GM21825 (cell line): Measurements from ENCODE around the gene SLC2A2.
"Not testable (repeated sequence)": the region's sequence is repeated elsewhere in the genome, so short reads cannot be mapped to it uniquely, and the experiment has no call there.

Source experiments
- ATAC-seq: cut with Tn5 transposase; IDR thresholded peaks from one replicate; pipeline ENCODE4 v1.9.1; 2021; ENCODE audit warnings: mild to moderate bottlenecking, moderate library complexity; ENCODE audit not compliant: unreplicated experiment

The SLC2A2 gene

GRCh38 chr3:170989100-170989648 is 37.3 kb downstream of the SLC2A2 start:
- ATAC-seq, result no peak

GRCh38 chr3:170988378-170988777 is 38.1 kb downstream of the SLC2A2 start:
- ATAC-seq, result no peak

DNA sequence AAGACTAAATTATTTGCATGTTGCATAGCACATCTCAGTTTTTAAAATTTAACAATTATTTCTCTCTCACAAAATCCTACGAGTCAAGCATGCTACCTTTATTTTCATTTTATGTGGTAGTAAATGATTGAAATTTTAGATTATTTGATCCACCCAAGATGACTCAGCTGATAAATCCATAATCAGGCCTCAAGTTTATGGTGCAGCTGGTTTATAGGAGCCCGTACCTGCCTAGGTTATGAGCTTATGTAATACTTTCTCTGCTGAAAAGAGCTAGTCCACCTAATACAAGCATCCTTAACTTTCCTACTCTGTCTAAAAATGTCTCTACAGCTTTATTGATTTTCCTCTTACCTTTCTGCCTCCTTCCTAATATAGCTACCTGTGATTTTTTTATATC is 41.2 kb downstream of the SLC2A2 start:
- ATAC-seq, result no peak

DNA sequence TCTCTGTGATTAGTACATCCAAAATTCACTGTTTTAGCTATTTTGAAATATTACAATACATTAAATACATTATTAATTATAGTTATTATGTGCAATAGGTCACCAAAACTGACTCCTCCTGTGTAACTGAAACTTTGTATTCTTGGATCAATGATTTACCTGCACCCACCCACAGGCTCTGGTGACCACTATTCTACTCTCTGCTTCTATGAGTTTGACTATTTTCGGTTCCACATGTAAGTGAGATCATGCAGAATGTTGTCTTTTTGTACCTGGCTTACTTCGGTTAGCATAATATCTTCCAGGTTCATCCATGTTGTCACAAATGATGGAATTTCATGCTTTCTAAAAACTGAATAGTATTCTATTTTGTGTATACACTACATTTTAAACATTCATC is 43.8 kb downstream of the SLC2A2 start:
- peak; percentile 98 for ATAC-seq

GRCh38 chr3:170980399-170980798 is 46.1 kb downstream of the SLC2A2 start:
- no peak for ATAC-seq

- ATAC-seq, result no peak
Measured at GRCh38 chr3:170977949-170978745, 48.4 kb downstream of the SLC2A2 start.

GRCh38 chr3:170976190-170976519 is 50.4 kb downstream of the SLC2A2 start:
- ATAC-seq, result no peak

- no peak for ATAC-seq
Measured at GRCh38 chr3:170975283-170976189, 51.0 kb downstream of the SLC2A2 start.

- no peak for ATAC-seq
Measured at GRCh38 chr3:170974872-170975271, 51.6 kb downstream of the SLC2A2 start.

DNA sequence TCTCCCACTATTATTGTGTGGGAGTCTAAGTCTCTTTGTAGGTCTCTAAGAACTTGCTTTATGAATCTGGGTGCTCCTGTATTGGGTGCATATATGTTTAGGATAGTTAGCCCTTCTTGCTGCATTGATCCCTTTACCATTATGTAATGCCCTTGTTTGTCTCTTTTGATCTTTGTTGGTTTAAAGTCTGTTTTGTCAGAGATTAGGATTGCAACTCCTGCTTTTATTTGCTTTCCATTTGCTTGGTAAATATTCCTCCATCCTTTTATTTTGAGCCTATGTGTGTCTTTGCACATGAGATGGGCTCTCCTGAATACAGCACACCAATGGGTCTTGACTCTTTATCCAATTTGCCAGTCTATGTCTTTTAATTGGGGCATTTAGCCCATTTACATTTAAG is 53.6 kb downstream of the SLC2A2 start:
- not testable (repeated sequence) for ATAC-seq

DNA sequence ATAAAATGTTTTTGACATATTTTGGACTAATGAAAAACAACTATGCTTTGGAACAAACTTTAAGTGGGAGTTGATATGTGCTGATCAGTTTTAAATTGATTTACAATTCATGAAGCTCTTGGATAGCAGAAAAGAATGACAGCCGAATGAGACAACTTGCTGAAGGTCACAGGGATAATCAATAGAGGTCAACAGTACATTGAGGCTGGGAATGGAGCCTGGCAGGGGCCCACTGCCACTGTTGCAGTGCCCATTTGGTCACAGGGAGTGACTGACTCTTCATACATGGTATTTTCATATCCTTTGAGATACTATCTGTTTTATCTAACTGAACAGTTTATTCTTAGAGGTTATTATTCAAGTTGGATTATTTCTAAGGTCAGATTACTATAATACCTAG is 59.4 kb downstream of the SLC2A2 start:
- ATAC-seq, result no peak

GRCh38 chr3:170966495-170966894 is 60.0 kb downstream of the SLC2A2 start:
- ATAC-seq, result no peak

DNA sequence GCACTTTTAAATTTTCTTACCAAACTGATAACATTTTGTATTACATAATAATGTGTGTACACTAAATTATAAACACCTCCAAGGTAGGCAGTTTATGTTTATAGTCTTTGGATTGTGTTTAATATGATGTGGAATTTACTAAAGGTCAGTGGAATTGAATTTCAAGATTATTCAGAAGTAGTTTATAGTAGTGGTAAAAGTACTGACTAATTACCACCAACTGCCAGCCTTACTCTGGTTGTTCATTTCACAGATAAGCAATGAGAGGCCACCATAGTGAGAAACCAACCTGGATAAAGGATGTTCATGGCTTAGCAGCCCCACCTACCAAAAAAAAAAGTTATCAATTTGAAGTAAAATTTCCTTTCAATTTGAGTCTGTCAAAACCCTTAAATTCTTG is 64.1 kb downstream of the SLC2A2 start:
- ATAC-seq, result no peak

- ATAC-seq, result no peak
Measured at GRCh38 chr3:170961616-170962400, 64.7 kb downstream of the SLC2A2 start.

GRCh38 chr3:170959457-170959856 is 67.1 kb downstream of the SLC2A2 start:
- no peak for ATAC-seq

DNA sequence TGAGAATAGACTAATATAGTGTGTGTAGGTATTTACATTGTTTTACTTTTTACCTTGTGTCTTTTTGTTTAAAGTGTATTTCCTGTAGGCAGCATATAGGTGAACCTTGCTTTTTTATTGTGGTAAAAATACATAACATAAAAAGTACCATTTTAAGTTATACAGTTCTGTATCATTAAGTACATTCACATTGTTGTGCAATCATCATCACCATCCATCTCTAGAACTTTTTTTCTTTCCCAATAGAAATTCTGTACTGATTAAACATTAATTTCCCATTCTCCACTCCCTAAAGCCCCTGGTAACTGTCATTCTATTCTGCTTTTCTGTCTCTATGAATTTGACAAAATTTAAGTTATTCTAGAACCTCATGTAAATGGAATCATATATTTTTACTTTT is 69.9 kb downstream of the SLC2A2 start:
- no peak for ATAC-seq

GRCh38 chr3:170953736-170954135 is 72.8 kb downstream of the SLC2A2 start:
- ATAC-seq, result no peak

GRCh38 chr3:170953229-170953628 is 73.3 kb downstream of the SLC2A2 start:
- no peak for ATAC-seq

DNA sequence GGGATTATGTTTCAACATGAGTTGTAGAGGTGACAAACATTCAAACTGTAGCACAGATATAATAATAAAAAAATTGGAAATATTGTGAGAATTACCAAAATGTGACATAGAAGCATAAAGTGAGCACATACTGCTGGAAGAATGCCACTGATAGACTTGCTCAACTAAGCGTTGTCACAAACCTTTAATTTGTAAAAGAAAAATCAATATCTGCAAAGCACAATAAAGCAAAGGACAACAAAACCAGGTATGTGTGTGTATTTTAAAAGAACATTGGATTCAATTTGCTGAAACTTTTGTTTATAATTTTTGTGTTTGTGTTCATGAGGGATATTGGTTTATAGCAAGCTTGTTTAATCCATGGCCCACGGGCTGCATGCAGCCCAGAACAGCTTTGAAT is 77.3 kb downstream of the SLC2A2 start:
- no peak for ATAC-seq

DNA sequence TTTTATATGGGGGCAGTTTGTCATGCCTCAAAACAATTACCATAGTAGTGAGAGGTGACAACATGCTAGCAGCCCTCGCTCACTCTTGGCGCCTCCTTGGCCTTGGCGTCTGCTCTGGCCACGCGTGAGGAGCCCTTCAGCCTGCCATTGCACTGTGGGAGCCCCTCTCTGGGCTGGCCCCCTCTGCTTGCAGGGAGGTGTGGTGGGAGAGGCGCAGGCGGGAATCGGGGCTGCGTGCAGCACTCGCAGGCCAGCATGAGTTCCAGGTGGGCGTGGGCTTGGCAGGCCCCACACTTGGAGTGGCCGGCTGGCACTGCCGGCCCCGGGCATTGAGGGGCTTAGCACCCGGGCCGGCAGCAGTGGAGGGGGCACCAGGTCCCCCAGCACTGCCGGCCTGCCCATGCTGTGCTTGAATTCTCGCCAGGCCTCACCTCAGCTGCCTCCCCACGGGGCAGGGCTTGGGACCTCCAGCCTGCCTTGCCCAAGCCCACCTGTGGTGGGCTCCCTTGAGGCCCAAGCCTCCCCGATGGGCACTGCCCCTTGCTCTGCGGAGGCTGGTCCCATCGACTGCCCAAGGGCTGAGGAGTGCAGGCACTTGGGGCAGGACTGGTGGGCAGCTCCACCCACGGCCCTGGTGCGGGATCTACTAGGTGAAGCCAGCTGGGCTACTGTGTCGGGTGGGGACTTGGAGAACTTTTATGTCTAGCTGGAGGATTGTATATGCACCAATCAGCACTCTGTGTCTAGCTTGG is 79.3 kb downstream of the SLC2A2 start:
- ATAC-seq, result no peak
